Measurements from ENCODE around the gene ZNF443.
A peak's percentile ranks its signal among the peaks of the same experiment; 100 is the strongest.
"Not testable (repeated sequence)": the region's sequence is repeated elsewhere in the genome, so short reads cannot be mapped to it uniquely, and the experiment has no call there.

The ZNF443 gene

GRCh38 chr19:12481781-12482508 is 41.1 kb upstream of the ZNF443 start:
- ChIA-PET CTCF (interaction anchor here (0.5 to 0.6 kb wide), 2 partner anchors 42 to 198 kb away, joined by 3 read pairs; no protein-coding TSS in a partner anchor), POLR2A (interaction anchor here (0.6 to 4.2 kb wide), 3 partner anchors 13 to 149 kb away, joined by 5 to 32 read pairs (median 6); partner anchors contain the start of gene ZNF563)
- Histone ChIP-seq H3K27ac (ENCODE audit: extremely low read depth, low read depth, low read length) (no peak overlapping the region), H3K4me1 (ENCODE audit: control insufficient read depth, insufficient read depth, low read length) (no peaks in the 10 kb centered on the region), H3K4me3 (ENCODE audit: low read depth, low read length) (no peak overlapping the region), H3K36me3 (ENCODE audit: control insufficient read depth in 2 of 2, insufficient read depth in 1 of 2, low read length in 2 of 2) (no peaks in the 10 kb centered on the region; a peak in 1 of 3 replicates), H3K9me3 (ENCODE audit: control insufficient read depth, insufficient read depth, low read depth, low read length) (no peaks in the 10 kb centered on the region)
- TF ChIP-seq ZNF366 (tag by site-specific recombination; conservative IDR thresholded peaks at IDR 0.05) (peak; percentile 61; the same call in 1 of the 2 replicates), ZSCAN4 (tag by site-specific recombination; IDR thresholded peaks at IDR 0.05) (peak; percentile 79), FEZF1 (tag by site-specific recombination; IDR thresholded peaks at IDR 0.05) (no peak), PRDM1 (tag by site-specific recombination; IDR thresholded peaks at IDR 0.05) (peak; percentile 97), GLIS1 (tag by site-specific recombination; IDR thresholded peaks at IDR 0.05) (no peak), CTCF (tag by site-specific recombination; IDR thresholded peaks at IDR 0.05) (no peak), ZNF692 (tag by site-specific recombination; IDR thresholded peaks at IDR 0.05) (peak; percentile 54), ZNF169 (tag by site-specific recombination; IDR thresholded peaks at IDR 0.05) (no peak), HOXC10 (CRISPR knock-in tag; IDR thresholded peaks at IDR 0.05) (no peak), ZNF530 (tag by site-specific recombination; IDR thresholded peaks at IDR 0.05; ENCODE audit: low read depth) (0 out of 2 replicates have a peak, but pooled peaks have one; percentile 43), ZNF398 (tag by site-specific recombination; IDR thresholded peaks at IDR 0.05) (peak; percentile 57; the same call in 1 of the 2 replicates), ZNF423 (tag by site-specific recombination; IDR thresholded peaks at IDR 0.05) (no peak), ZNF791 (tag by site-specific recombination; IDR thresholded peaks at IDR 0.05) (no peak)

- H3K36me3 ChIP-seq (ENCODE audit: control insufficient read depth in 2 of 2, insufficient read depth in 1 of 2, low read length in 2 of 2): no peaks in the 10 kb centered on the region; a peak in 1 of 3 replicates
- ChIA-PET CTCF (interaction anchor here (0.6 to 0.7 kb wide), 2 partner anchors 682 to 927 kb away, joined by 3 read pairs; no protein-coding TSS in a partner anchor), POLR2A (no interaction called here)
- no peak overlapping the region for H3K4me3 ChIP-seq (ENCODE audit: low read depth, low read length)
- H3K9me3 ChIP-seq (ENCODE audit: control insufficient read depth, insufficient read depth, low read depth, low read length): no peaks in the 10 kb centered on the region; the same call in 1 of the 2 replicates
- TF ChIP-seq ZNF391 (tag by site-specific recombination; IDR thresholded peaks at IDR 0.05; ENCODE audit: borderline replicate concordance, low read depth) (no peak), ZBTB44 (tag by site-specific recombination; IDR thresholded peaks at IDR 0.05) (no peak), SP7 (tag by site-specific recombination; IDR thresholded peaks at IDR 0.05) (no peak), ZNF184 (tag by site-specific recombination; IDR thresholded peaks at IDR 0.05) (no peak), ZNF394 (tag by site-specific recombination; IDR thresholded peaks at IDR 0.05; ENCODE audit: borderline replicate concordance) (no peak), ZNF624 (tag by site-specific recombination; IDR thresholded peaks at IDR 0.05) (no peak)
- H3K27ac ChIP-seq (ENCODE audit: extremely low read depth, low read depth, low read length): no peak overlapping the region
- H3K4me1 ChIP-seq (ENCODE audit: control insufficient read depth, insufficient read depth, low read length): no peaks in the 10 kb centered on the region
Measured at GRCh38 chr19:12478234-12478941, 37.6 kb upstream of the ZNF443 start.

GRCh38 chr19:12467651-12468050 is 26.8 kb upstream of the ZNF443 start:
- CTCF ChIA-PET; H3K4me3 ChIP-seq (ENCODE audit: low read depth, low read length); H3K4me1 ChIP-seq (ENCODE audit: control insufficient read depth, insufficient read depth, low read length); POLR2A ChIA-PET; H3K27ac ChIP-seq (ENCODE audit: extremely low read depth, low read depth, low read length); H3K9me3 ChIP-seq (ENCODE audit: control insufficient read depth, insufficient read depth, low read depth, low read length): not testable (repeated sequence)
- H3K36me3 ChIP-seq (ENCODE audit: control insufficient read depth in 2 of 2, insufficient read depth in 1 of 2, low read length in 2 of 2): peaks cover 0 to 23% of the 10 kb centered on the region in 2 experiments; a peak in 1 of 3 replicates

Measured in HEK293 (cell line).